Heart left ventricle (tissue), 16 donors: ENCODE data around the gene ABCA5. TPM values are rescaled to one million over a fixed set of nuclear protein-coding genes. Genes with fewer than 3 reads are reported as not detected.
"Not testable (repeated sequence)": the region's sequence is repeated elsewhere in the genome, so short reads cannot be mapped to it uniquely, and the experiment has no call there.

Experiments used
- ATAC-seq, 4 donors: fragments of 200-7000 bp; cut with Tn5 transposase; one replicate each; pipeline ENCODE4 v1.9.1; 2020 to 2022; ENCODE audit warnings: moderate library complexity in 4 of 4, mild to moderate bottlenecking in 3 of 4, moderate number of reproducible peaks in 1 of 4
- DNase-seq, 5 donors: peaks; one replicate each; pipeline ENCODE4 v3.0.0-alpha.2; 2020
- H3K27ac ChIP-seq, 12 donors: fragments of 200-600 bp; sonication (generic) in 4 of 12; one replicate each; pipeline versions ENCODE4 v1.5.0 to v1.8.0; 2016 to 2022; ENCODE audit warnings: mild to moderate bottlenecking in 2 of 12
- H3K27me3 ChIP-seq, 9 donors: fragments of 200-600 bp; sonication (generic) in 2 of 9; one replicate each; pipeline versions ENCODE4 v1.5.1 to v1.8.0; 2016 to 2022; ENCODE audit warnings: mild to moderate bottlenecking in 3 of 9
- H3K36me3 ChIP-seq, 9 donors: fragments of 200-600 bp; sonication (generic) in 2 of 9; one replicate each; pipeline versions ENCODE4 v1.5.0 to v1.8.0; 2018 to 2022; ENCODE audit warnings: mild to moderate bottlenecking in 2 of 9
- H3K4me1 ChIP-seq, 12 donors: fragments of 200-600 bp; sonication (generic) in 4 of 12; one replicate each; pipeline versions ENCODE4 v1.5.0 to v1.8.0; 2016 to 2022; ENCODE audit warnings: mild to moderate bottlenecking in 3 of 12
- H3K4me3 ChIP-seq, 12 donors: fragments of 200-600 bp; sonication (generic) in 4 of 12; one replicate each; pipeline versions ENCODE4 v1.5.0 to v1.8.0; 2017 to 2022; ENCODE audit warnings: mild to moderate bottlenecking in 9 of 12, moderate library complexity in 4 of 12
- H3K9me3 ChIP-seq, 12 donors: fragments of 200-600 bp; sonication (generic) in 4 of 12; one replicate each; pipeline versions ENCODE4 v1.5.0 to v1.8.0; 2016 to 2022; ENCODE audit warnings: mild to moderate bottlenecking in 1 of 12
- CTCF ChIP-seq, 12 donors: fragments of 200-600 bp; sonication (generic) in 4 of 12; IDR thresholded peaks; one replicate each; pipeline versions ENCODE4 v1.5.0 to v1.8.0; 2018 to 2022; ENCODE audit warnings: antibody characterized with exemption in 12 of 12, mild to moderate bottlenecking in 5 of 12
- POLR2A ChIP-seq, 2 donors: fragments of 450-650 bp; IDR thresholded peaks; one replicate each; pipeline ENCODE4 v1.6.1; 2017; ENCODE audit warnings: antibody characterized with exemption in 2 of 2, mild to moderate bottlenecking in 2 of 2, moderate library complexity in 2 of 2
- WGBS, 4 donors: extraction: QIAGEN DNeasy Blood & Tissue Kit in 2 of 4; methylation state at CpG; one replicate each; pipeline versions ENCODE4 v1.1.5 to v1.1.7; 2013 to 2018; 5-methylcytosine and 5-hydroxymethylcytosine counted together
- intact Hi-C, 10 donors: fragments of 100-400 bp; cut with DNase I; formaldehyde crosslinking; loops; one replicate each; pipeline versions ENCODE4 v1.11.1 to v1.14.2; 2022
- polyA plus RNA-seq, 2 donors: library from polyadenylated mRNA; stranded (reverse); fragments of 200-250 nt; gene quantifications; one replicate each; pipeline ENCODE4 v1.2.3, GENCODE V29; 2013
- total RNA-seq, 9 donors: library from RNA; depleted of rRNA in 2 of 9; stranded (reverse); fragments of >200 nt in 2 of 9; fragmentation: NEBNext Ultra II Directional in 3 of 9; extraction: Animal tissue kit (Norgen Biotek cat#: 25700) in 3 of 9; gene quantifications; one replicate each; pipeline versions ENCODE4 v1.1.0 to v1.2.4, GENCODE V29; 2016 to 2023
- donor health status: ischemic (EF 13 %, LVEDD 7.1; RV severe dilation, severe dysfunction).
- donor health status: healthy with polysubstance abuse.
- donor health status: DM: no; HTN: yes; CAD: no.
- donor health status: DM: no; HTN: no; CAD: no.
- donor health status: ischemic (EF 25% LVEDD 6.9; RV normal size, moderate dysfunction).
- donor health status: ischemic (EF 25% LVEDD 5.7; RV mildly dilated, moderate dysfunction).
- donor health status: healthy.
- donor health status: DM: yes; HTN: yes; CAD: no.
- donor health status: ischemic (EF 35%, LVEDD 5.7; RV mildly dilated, moderate dysfunction).
- donor health status: nonischemic (EF 11% LVEDD 7.7; RV severe dilation, severe dysfunction).
- donor health status: DM: yes; HTN: yes; CAD: no.
- donor health status: PGD.
- donor health status: ischemic (EF 29% LVEDD 5.4; RV normal size, mild dysfunction).
- donor health status: nonischemic (EF 23%, LVEDD 6.1; RV moderate dilation, normal function).

The ABCA5 gene
- total and polyA plus RNA-seq, 11 donors: 7.0 to 24.9 (median 17.9) TPM

GRCh38 chr17:69302682-69303081 lies 24.3 kb downstream of the ABCA5 start:
- WGBS, 4 donors: 88 to 94% (median 91%) methylated on average over 1 of the region's 1 CpG
- H3K27me3 ChIP-seq: no peaks in the 10 kb centered on the region
- H3K9me3 ChIP-seq: no peaks in the 10 kb centered on the region
- H3K36me3 ChIP-seq: peaks cover 0 to 39% (median 3%) of the 10 kb centered on the region in 9 donors
- intact Hi-C loops: no loop called here
- DNase-seq (no peak), ATAC-seq (no peak)
- H3K4me3 ChIP-seq: no peak overlapping the region
- H3K27ac ChIP-seq: no peak overlapping the region
- no peaks in the 10 kb centered on the region for H3K4me1 ChIP-seq
- TF ChIP-seq POLR2A (IDR thresholded peaks at IDR 0.05) (no peak), CTCF (IDR thresholded peaks at IDR 0.05) (no peak)

- TF ChIP-seq CTCF (IDR thresholded peaks at IDR 0.05) (no peak), POLR2A (IDR thresholded peaks at IDR 0.05) (no peak)
- no peak for DNase-seq
- ATAC-seq: no peak
- intact Hi-C loops: no loop called here
- no peaks in the 10 kb centered on the region for H3K27me3 ChIP-seq
- no peaks in the 10 kb centered on the region for H3K9me3 ChIP-seq
- peaks cover 0 to 46% (median 7%) of the 10 kb centered on the region in 9 donors for H3K36me3 ChIP-seq
- WGBS, 4 donors: 96 to 99% (median 98%) methylated on average over 3 of the region's 3 CpGs
- H3K4me1 ChIP-seq: no peaks in the 10 kb centered on the region
- H3K27ac ChIP-seq: no peak overlapping the region
- H3K4me3 ChIP-seq: no peak overlapping the region
Observed at GRCh38 chr17:69300222-69300621, 26.7 kb downstream of the ABCA5 start.

DNA sequence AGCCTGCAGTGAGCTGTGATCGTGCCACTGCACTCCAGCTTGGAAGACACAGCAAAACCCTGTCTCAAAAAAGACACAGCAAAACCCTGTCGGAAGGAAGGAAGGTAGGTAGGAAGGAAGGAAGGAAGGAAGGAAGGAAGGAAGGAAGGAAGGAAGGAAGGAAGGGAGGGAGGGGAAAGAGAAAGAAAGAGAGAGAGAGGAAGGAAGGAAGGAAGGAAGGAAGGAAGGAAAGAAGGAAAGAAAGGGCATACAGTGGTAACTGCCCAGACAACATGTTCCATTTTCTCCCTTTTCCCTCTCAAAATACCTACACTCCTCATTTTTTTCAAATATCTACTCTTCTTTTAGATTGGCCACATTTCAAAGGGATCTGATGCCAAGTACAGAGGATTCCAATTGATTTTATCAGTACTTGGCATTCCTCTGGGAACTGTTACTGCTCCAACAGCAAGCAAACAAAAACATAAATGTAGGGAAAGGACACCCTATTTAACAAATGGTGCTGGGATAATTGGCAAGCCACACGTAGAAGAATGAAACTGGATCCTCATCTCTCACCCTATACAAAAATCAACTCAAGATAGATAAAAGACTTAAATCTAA lies 28.7 kb downstream of the ABCA5 start:
- H3K36me3 ChIP-seq: peaks cover 0 to 58% (median 10%) of the 10 kb centered on the region in 9 donors
- H3K9me3 ChIP-seq, intact Hi-C loops, H3K4me3 ChIP-seq, ATAC-seq, H3K27ac ChIP-seq, DNase-seq, H3K27me3 ChIP-seq, H3K4me1 ChIP-seq: not testable (repeated sequence)
- WGBS, 4 donors: 79 to 87% (median 82%) methylated on average over 3 of the region's 3 CpGs

DNA sequence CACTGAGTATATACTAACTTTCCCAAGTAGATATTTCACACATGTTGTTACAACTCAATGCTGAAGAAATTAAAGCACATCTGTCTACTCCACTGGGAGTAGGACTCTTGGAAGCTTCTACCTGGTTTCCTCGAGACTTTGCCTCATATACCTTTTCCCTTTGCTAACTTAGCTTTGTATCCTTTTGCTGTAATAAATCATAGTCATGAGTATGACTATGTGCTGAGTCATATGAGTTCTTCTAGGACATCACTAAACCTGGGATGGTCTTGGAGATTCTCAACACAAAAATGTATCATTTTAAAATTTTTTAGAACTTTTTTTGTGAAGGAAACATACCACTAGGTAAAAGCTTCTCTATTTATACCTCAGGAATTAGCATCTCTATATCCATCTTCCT lies 39.8 kb downstream of the ABCA5 start:
- Histone ChIP-seq H3K27me3 (no peaks in the 10 kb centered on the region), H3K4me1 (no peaks in the 10 kb centered on the region), H3K4me3 (no peak overlapping the region), H3K9me3 (no peaks in the 10 kb centered on the region), H3K27ac (no peak overlapping the region), H3K36me3 (peaks cover 0 to 94% (median 36%) of the 10 kb centered on the region in 9 donors)
- TF ChIP-seq POLR2A (IDR thresholded peaks at IDR 0.05): no peak
- TF ChIP-seq CTCF (IDR thresholded peaks at IDR 0.05): no peak
- WGBS, 4 donors: 85 to 93% (median 91%) methylated on average over 1 of the region's 1 CpG
- DNase-seq: no peak
- intact Hi-C loops: no loop called here
- ATAC-seq: no peak

DNA sequence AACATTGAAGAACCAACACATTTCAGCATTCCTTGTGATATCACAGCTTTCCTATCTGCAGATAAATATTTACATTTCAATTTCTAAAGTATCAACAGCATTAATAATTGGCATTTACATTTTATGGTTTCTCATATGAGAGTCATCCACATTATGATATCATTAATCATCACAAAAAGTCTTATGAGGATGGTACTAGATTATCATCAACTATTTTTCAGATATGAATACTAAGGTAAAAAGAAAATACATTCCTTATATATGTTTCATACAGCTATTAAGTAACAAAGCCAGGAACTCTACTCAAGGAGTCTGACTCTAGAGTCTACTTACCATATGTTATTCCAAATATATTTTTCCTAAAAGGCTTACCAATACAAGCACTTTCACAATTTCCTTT lies 40.7 kb downstream of the ABCA5 start:
- Histone ChIP-seq H3K27ac (no peak overlapping the region), H3K9me3 (no peaks in the 10 kb centered on the region), H3K4me1 (no peaks in the 10 kb centered on the region), H3K27me3 (no peaks in the 10 kb centered on the region), H3K36me3 (peaks cover 0 to 99% (median 36%) of the 10 kb centered on the region in 9 donors), H3K4me3 (no peak overlapping the region)
- DNase-seq (no peak), ATAC-seq (no peak)
- no peak for TF ChIP-seq POLR2A (IDR thresholded peaks at IDR 0.05)
- TF ChIP-seq CTCF (IDR thresholded peaks at IDR 0.05): no peak
- intact Hi-C loops: no loop called here
